ENCODE data around the gene CDK18.

The CDK18 gene

GRCh38 chr1:205575294-205575885 lies 70.9 kb downstream of the CDK18 start:
- DNase-seq = no peak

GRCh38 chr1:205576011-205576410 lies 71.5 kb downstream of the CDK18 start:
- no peak for DNase-seq

- no peak for DNase-seq
These were observed 72.6 kb downstream of the CDK18 start for GRCh38 chr1:205576805-205577761.

DNA sequence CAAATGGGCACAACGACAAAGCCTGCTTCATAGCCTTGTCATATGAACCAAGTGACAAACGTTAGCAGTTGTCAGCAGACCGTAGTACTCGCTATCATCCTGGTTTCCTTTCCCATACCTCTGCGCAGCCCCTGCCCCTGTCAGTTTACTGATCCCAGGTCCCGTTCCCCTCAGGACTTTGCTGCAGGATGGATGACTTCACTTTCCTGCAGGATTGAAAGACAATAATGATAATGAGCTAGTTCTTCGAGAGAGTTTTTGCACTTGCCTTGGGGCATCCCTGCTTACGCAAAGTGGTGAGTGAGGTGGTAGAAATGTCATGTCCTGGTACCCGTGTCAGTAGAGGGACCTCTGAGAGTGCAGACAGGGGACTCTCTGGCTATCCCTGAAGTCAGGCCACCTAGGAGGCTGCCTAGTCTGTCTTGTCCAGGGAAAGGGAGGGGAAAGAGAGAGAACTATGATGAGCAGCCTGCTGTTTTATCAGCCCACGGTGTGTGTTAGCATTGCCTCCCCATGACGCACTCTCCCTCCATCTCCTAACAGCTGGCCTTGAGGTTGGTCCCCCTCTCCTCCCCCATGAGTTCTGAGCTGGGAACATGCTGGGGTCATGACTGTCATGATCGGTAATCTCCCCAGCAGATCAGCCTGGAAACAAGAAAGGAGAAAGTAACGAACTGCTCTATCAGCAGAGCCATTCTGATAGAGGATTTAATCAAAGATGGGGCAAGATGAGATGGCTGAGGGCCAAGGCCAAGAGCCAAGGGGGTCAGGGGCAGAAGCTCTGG lies 73.6 kb downstream of the CDK18 start:
- no peak for DNase-seq

- DNase-seq = no peak
These were observed 74.5 kb downstream of the CDK18 start for GRCh38 chr1:205578780-205579571.

GRCh38 chr1:205579711-205580110 lies 75.2 kb downstream of the CDK18 start:
- DNase-seq = no peak

DNA sequence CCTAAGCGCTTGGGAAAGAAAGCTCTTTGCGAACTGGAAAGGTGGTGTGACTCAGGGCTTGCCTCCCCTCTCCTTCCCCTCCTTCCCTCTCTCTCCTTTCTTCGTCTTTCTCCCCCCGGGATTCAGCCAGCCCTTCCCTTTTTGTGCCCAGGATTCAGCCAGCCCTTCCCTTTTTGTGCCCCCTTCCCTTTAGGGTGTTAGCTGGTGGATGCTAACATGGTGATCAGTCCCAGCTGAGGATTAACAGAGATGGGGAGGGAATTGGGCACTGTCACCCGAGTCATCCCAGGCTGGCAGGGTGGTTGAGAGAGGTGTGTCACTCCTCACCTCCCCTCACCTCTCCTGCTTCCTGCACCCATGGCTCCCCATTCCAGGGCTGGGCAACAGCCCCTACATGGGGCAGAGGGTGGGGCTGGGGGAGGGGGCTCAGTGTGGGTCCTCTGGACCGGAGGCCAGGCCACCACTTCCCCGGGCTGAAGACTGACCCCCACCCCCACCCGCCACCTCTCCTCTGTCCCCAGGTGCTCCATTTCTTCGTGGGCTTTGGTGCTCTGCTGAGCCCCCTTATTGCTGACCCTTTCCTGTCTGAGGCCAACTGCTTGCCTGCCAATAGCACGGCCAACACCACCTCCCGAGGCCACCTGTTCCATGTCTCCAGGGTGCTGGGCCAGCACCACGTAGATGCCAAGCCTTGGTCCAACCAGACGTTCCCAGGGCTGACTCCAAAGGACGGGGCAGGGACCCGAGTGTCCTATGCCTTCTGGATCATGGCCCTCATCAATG lies 75.9 kb downstream of the CDK18 start:
- no peak for DNase-seq

DNA sequence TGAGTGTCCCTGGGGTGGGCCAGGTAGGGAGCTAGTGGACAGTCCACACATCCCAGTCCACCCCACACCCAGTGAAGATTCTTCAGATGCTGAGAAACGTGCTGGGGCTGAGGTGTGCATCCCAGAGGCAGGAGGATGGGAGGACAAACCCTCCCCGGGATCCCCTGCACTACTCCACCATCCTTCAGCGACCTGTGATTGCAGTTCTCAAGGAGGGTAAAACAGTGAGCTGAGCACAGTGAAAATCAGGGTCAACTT lies 76.4 kb downstream of the CDK18 start:
- no peak for DNase-seq

DNA sequence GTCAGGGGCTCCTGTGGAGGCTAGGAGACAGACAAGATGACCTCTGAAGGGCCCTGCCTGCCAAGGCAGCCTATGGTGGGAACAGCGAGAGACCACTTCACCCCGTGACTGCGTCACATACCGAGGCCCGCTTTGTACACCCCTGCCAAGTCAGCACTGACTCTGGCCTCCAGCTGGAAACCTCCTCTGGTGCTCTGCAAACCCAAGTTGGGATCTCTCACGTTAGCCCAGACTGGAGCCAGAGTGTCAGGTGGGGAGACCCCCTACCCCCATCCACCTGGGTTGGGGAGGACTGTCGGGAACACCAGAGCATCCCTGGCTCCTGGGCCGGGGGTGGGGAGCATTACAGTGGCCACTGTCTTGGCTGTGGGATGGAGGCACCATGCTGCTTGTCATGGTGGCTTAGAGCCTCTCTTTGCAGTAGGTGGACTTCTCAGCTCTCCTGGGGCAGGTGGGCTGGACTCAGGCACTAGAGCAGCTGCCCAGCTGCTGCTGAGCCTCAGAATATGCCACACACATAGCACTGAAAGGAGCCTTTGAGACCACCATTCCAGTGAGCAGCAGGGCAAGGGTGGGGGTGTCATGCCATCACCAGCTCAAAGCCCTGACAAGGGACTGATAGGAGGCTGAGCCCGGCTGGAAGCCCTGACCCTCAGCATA lies 77.0 kb downstream of the CDK18 start:
- no peak for DNase-seq

- DNase-seq = no peak
These were observed 77.6 kb downstream of the CDK18 start for GRCh38 chr1:205582046-205582445.

Measured in GDM1 (cell line).